ENCODE data around the gene IL31RA.
"Not testable (repeated sequence)": the region's sequence is repeated elsewhere in the genome, so short reads cannot be mapped to it uniquely, and the experiment has no call there.

Gene IL31RA

DNA sequence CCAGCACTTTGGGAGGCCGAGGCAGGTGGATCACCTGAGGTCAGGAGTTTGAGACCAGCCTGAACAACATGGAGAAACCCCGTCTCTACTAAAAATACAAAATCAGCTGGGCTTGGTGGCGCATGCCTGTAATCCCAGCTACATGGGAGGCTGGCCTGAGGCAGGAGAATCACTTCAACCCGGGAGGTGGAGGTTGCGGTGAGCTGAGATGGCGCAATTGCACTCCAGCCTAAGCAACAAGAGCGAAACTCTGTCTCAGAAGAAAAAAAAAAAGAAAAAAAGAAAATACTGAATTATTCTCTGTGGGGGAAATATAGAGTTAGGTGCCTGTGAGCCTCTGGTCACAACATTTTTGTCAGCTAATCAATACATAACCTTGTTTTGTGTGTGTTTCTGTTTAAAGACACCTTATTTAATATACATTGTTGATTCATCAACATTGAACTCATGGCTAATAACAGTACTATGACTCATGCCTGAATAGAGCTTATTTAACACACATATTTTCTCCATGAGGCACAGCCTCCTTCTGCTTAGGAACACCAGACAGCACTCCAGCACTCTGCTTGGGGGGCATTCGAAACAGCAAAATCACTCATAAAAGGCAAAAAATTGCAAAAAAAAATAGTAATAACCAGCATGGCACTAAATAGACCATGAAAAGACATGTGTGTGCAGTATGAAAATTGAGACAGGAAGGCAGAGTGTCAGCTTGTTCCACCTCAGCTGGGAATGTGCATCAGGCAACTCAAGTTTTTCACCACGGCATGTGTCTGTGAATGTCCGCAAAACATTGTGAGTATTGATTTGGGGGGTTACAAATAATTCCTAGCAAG is at the start of gene IL31RA:
IL31RA (plus strand) TSS at position 519 of the 836 bp plus-strand sequence; CDS start at position 733, 214 bp downstream.
- DNase-seq: no peak

GRCh38 chr5:55808814-55809213 is 42.3 kb upstream of the IL31RA start:
- DNase-seq: not testable (repeated sequence)

DNA sequence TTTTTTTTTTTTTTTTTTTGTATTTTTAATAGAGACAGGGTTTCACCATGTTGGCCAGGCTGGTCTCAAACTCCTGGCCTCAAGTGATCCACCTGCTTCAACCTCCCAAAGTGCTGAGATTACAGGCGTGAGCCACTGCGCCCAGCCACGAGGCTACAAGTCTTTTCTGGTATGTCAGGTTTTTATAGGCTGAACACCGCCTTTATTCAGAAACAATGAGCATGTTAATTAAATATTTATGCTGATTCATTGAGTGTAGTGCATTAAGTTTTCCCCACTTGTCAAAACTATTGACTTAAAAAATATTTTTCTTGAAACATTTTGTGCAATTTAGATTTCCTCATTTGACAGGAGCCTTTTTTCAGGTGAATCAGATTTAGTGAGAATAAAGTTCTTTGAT is 35.2 kb upstream of the IL31RA start:
- not testable (repeated sequence) for DNase-seq

DNA sequence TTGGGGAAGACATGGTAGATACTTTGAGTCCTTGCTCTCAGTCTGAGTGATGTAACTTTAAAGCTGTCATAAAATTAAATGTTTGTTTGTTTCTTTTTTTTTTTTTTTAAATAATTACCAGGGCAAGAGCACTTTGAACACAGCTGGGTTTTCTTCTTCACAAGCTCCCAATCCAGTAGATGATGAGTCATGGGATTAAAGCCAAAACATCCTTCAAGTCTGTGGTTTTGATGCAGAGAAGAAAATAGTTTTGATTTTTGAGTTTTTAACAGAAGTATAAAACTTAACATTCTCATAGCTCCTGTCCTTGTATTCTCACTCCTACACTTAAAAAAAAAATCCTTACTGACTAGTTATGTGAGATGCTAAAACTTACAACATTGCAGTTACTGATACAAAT is 34.8 kb upstream of the IL31RA start:
- DNase-seq: no peak

DNA sequence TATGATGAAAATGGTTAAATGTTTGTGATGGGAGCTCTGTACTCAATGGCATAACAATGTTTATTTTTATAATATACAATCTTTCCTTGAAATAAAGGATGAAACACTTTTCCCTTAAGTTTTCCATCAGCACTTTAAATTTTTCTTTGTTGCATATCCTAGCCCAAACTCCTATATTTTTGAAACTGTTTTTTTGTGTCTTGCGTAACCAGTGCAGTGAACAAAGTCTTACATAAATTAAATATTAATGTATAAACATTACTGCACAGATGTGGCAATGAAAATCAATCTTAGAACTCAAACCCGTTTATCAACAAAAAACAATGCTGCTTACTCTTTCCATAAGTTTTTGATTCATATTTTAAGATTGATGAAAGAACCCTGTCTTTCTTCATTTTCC is 34.1 kb upstream of the IL31RA start:
- DNase-seq: no peak

DNA sequence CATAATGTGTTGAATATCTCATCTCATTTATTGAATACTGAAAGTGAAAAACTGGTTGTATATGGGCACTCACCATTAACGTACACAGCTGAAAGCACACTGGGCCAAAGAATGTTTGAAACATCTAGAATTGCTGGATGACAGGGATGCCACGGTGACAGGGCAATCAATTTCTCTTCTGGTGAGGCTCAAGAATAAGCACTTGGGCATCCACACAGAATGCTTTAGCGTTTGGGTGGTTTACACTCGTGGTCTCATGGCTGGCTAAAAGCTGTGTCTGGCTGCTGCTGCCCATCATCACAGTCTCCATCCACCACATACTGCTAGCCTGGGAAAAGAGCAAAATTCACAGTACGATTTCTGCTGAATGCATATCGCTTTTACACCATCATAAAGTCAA is 30.7 kb upstream of the IL31RA start:
- DNase-seq: no peak

DNA sequence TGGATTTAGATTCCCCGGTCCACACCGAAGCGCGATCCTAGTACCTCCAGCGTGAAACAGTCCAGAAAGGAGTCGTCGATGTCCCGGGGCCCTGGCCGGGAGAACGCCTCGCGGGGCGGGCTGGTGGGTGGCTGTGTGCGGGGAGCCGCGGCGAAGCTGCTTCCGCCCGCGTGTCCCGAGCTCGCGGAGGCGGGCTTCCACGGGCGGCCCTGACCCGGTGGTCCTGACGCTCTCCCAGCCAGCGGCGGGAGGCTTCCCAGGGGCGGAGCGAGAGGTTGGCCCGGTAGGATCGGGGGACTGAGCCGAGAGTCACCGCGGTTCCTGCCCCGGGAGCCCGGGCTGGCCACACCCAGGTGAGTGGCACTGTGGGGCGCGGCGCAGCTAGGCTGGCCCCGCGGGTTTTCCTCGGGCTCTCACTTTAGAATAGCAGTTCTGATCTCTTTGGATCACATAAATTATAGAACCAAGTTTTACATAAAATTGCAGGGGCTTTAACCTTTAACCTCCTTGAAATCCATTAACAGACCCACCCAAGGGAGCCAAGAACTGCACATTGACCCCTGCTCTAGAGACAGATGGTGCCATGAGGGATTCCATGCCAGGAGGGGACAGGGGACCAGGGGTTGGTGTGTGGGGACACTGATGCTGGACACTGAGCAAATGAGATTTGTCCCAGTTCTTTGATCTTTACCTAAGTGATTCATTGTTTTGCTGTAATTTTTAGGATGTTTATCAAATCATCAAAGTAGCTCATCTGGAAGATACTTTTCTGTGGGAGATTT is 29.2 kb upstream of the IL31RA start:
- no peak for DNase-seq

DNA sequence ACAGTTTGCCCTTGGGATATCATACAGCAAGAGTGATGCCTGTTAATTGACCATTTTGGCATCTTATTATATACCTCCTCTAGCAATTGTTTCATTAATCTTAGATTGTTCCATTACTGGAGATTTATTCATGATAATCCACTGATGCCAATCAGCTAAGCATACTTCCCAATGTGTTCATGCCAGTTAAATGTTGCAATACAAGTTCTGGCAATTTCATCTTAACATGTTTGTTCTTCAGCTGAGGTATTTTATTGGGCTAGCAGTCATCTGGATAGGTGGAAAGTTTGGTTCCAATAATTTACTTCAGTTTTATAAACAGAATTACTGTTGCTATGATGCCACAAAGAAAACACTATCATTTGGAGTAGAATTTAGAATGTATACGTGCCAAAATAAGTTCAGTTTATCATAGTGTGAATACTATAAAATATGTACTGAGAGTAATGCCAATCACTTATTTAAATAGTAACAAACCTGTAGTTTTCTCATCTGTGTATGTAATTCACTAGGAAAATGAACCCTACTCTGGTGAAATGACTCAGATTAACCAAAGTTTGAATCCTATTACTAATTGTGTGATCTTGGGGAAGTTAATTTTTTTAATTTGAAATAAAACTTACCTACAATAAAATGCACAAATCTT is 27.9 kb upstream of the IL31RA start:
- DNase-seq: no peak

GRCh38 chr5:55829956-55830355 is 21.2 kb upstream of the IL31RA start:
- no peak for DNase-seq

- no peak for DNase-seq
These were observed 18.7 kb upstream of the IL31RA start for GRCh38 chr5:55832446-55832845.

DNA sequence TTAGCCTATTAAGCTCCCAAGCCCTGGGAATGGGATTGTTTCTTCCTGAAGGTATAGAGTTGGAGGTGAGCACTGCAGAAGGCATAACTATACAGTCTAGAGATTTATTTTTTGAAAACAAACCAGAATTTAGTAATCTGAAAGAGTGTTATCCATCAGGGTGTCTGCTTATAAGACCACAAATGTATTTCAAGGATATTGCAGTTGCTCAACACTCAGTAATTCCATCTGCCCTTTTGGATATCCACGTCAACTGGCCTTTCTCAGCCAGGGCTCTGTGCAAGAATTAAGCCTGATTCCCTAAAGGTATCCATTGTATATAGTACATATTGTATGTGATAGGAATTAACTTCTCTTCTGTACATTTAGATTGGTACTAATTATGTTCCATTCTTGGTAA is 15.0 kb upstream of the IL31RA start:
- DNase-seq: no peak

DNA sequence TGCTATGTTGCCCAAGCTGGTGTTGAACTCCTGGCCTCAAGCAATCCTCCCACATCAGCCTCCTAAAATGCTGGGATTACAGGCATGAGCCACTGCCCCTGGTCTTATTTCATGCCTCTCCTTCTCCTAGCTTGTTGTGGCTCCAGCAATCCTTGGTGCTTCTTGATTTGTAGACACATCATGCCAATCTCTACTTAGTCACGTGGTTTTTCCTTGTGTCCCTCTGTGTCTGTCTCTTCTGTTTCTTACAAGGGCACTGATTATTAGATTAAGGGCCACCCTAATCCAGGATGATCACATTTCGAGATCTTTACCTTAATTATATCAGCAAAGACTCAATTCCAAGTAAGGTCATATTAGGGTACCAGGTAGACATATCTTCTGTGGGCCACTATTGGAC is 9.2 kb upstream of the IL31RA start:
- DNase-seq: no peak

DNA sequence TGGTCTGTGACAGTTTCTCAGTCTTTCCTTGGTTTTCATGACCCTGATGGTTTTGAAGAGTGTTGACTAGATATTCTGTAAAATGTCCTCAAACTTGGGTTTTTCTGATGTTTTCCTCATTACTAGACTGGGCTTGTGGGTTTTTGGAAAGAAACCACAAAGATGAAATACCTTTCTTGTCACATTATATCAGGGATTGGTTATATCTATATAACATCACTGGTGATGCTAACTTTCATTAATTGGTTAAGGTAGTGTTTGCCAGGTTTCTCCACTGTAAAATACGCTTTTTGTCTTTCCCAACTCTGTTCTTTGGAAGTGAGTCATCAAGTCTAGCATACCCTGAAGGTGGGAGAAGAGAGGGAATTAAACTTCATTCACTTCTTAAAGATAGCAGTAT is 3.3 kb upstream of the IL31RA start:
- no peak for DNase-seq

DNA sequence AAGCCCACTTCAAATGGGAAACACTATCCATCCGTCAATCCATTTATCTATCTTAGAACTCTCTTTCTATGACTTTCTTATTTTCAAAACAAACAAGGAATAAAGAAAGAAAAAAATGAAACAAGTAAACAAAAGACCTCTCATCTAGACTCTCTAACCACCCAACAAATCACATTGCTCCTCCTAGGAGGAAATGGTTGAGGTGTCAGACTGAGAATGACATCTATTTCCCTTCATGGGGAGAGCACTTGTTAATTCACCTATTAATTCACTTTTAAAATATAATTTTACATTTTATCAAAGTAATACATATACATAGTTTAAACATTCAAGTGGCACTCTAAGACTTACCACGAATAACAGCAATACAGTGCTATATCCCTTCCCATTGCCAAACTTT is 2.4 kb upstream of the IL31RA start:
- no peak for DNase-seq

DNA sequence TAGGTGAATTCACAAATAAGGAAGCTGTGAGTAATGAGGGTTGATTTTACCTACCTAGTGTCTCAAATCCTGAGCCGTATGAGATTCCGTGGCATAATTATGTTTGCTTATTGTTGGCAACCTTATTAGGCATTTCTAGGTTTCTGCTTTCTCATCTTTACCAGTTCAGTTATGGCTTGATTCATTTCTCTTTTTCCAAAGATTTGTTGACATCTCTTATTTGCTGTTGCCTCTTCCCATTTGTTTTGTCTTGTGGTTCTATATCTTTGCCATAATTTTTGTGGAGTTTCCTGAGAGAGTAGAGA is 470 bp downstream of the IL31RA start:
- no peak for DNase-seq

GRCh38 chr5:55852503-55852902 is 1.3 kb downstream of the IL31RA start:
- DNase-seq: no peak

DNA sequence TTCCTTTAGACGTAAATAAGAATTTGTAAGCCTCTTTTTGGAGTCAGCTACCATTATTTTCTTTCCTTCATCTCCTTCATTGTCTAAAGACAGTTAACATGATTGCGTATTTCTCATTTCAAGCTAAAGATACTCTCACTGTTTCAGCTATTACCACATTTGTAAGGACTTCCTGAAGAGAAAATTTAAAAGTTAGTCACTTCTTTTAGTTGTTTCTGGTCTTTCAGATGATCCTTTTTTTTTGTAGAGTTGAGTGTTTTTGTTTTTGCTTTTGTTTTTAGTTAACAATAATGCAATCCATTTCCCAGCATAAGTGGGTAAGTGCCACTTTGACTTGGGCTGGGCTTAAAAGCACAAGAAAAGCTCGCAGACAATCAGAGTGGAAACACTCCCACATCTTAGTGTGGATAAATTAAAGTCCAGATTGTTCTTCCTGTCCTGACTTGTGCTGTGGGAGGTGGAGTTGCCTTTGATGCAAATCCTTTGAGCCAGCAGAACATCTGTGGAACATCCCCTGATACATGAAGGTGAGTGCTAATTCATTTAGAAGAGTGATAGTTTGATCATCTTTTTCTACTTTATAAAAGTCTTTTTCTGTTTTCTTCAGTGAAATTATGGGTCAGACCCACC is 2.0 kb downstream of the IL31RA start:
- DNase-seq: no peak

DNA sequence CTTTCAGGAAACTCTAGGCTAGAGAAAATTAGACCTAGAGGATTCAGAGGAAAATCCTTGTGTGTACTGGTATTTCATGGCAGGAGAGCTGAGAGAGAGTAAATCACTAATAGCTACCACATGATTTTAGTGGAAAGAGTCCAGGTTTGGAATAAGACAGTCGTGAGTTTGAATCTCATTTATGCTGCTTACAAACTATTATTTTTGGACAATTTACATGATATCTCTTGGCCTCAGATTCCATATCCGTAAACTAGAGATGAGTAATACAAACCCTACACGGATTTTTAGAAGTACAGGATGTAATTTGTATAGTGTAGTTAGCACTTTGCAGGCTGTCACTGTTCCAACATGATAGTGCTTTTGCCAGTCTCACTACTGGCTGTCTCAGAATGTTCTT is 2.7 kb downstream of the IL31RA start:
- DNase-seq: no peak

DNA sequence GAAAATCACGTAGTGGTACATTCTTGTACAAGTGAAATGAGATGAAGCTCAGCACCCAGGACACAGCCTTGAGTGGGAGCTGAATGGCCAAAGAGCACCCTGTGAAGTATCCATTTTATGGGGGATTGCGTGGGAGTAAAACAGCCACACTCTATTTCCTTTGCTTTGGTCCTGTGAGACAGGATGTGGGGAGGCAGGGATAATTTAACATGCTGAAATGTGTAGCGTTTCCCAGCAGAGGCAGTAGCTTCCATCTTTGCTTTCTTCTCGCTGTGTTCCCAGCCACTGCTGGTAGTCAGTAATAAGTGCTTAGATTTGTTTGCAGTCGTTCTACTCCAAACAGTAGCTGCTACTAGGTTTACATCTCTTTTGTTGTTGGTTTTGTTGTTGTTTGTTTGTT is 4.4 kb downstream of the IL31RA start:
- no peak for DNase-seq

GRCh38 chr5:55856516-55857246 is 5.5 kb downstream of the IL31RA start:
- DNase-seq: no peak

- DNase-seq: no peak
These were observed 6.1 kb downstream of the IL31RA start for GRCh38 chr5:55857247-55857640.

DNA sequence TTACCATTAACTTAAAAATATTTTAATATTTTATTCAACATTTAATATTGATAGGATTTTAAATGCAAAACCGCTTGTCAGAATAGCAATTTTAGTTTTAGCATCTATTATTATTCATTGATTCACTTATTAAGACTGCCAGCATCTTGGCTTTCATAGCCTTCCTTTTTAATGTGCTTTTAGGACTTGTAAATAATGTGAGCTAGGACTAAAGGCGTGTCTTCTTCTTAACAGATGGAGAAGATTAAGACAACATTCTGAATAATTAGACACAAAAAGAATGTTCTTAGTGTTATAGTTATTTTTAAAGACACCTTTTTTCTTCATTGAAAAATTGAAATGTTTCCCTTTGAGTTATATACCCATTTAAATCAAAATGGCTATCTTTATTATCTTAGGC is 6.9 kb downstream of the IL31RA start:
- DNase-seq: no peak

DNA sequence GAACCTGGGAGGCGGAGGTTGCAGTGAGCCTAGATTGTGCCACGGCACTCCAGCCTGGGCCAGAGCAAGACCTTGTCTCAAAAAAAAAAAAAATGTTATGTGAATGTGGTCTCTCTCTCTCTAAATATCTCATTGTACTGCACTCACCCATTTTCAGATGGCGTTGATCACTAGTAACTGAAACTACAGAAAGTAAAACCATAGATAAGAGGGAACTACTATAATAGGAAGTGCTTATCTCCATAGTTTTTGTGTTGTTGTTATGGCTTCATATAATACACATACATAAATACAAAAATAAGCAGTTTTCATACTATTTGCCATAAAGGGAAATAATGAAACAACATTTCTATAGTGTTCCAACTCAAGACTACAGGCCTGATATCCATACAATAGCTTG is 9.1 kb downstream of the IL31RA start:
- no peak for DNase-seq
